ENCODE results near the gene CARHSP1.

DNA sequence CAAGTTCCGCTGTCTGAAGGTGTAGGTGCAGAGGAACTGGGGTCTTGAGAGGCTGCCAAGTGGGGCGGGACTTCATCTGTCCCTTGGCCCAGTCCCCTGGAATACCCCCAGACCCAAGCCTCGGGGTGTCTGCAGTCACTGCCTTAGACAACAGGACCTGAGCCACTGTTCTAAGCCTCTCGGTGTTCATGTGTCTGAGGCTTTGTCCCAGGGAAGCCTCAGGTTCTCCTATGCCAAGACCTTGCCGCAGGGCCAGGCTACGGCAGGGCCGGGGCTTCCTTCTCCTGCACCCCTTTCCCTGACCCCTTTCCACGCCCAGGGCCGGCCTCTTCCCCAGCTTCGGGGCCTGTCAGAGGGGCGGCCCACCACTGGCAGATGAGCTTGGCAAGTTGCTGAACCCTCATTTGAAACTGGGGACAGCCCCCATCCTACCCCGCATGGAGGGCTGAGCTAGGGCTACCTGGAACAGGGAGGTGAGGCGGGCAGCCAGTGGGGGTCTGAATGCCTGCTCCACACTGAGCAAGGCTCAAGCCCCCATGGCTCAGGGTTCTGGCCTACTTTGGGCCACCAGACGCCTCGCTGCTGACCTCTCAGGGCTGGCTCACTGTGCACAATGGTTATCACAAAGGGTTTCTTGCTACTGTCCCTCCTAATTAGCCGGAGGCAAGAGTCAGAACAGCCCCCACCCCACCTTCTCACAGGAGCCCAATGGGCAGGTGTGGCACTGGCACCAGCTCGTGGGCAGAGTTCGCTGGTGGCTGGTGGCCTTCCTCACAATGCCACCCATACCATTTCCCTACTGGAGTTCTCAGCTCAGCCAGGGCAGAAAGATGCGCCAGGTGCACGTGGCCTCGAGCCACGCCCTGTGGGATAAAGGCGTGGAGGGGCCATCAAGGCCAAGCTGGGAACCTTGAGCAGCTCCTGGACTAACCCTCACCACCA is 20.4 kb upstream of the CARHSP1 start:
- TF ChIP-seq POLR2AphosphoS5 (IDR thresholded peaks at IDR 0.05; ENCODE audit: low read depth, low read length) (0 out of 2 replicates have a peak, but pooled peaks have one; percentile 16), SP1 (IDR thresholded peaks at IDR 0.05; ENCODE audit: low read depth, low read length) (no peak), GABPA (IDR thresholded peaks at IDR 0.05; ENCODE audit: borderline replicate concordance, insufficient read depth, low read length) (no peak), CREB1 (IDR thresholded peaks at IDR 0.05) (no peak), EZH2 (IDR thresholded peaks at IDR 0.05; ENCODE audit: low read depth, low read length, severe bottlenecking) (no peak), EP300 (IDR thresholded peaks at IDR 0.05; ENCODE audit: borderline replicate concordance in 1 of 2, low read depth in 2 of 2, low read length in 2 of 2) (no peak), CHD2 (IDR thresholded peaks at IDR 0.05; ENCODE audit: low read length) (no peak), CEBPB (IDR thresholded peaks at IDR 0.05; ENCODE audit: low read depth, low read length) (no peak), RBBP5 (IDR thresholded peaks at IDR 0.05; ENCODE audit: borderline replicate concordance, low read depth, low read length) (no peak), RXRA (IDR thresholded peaks at IDR 0.05; ENCODE audit: insufficient read depth, low read depth, low read length) (no peak), POLR2A (IDR thresholded peaks at IDR 0.05; ENCODE audit: control extremely low read depth in 1 of 2, low read depth in 2 of 2, low read length in 2 of 2) (no peak), BACH1 (IDR thresholded peaks at IDR 0.05; ENCODE audit: low read length) (no peak), FOSL1 (IDR thresholded peaks at IDR 0.05; ENCODE audit: insufficient read depth, low read depth, low read length) (no peak)
- TF ChIP-seq, protein P1, sequence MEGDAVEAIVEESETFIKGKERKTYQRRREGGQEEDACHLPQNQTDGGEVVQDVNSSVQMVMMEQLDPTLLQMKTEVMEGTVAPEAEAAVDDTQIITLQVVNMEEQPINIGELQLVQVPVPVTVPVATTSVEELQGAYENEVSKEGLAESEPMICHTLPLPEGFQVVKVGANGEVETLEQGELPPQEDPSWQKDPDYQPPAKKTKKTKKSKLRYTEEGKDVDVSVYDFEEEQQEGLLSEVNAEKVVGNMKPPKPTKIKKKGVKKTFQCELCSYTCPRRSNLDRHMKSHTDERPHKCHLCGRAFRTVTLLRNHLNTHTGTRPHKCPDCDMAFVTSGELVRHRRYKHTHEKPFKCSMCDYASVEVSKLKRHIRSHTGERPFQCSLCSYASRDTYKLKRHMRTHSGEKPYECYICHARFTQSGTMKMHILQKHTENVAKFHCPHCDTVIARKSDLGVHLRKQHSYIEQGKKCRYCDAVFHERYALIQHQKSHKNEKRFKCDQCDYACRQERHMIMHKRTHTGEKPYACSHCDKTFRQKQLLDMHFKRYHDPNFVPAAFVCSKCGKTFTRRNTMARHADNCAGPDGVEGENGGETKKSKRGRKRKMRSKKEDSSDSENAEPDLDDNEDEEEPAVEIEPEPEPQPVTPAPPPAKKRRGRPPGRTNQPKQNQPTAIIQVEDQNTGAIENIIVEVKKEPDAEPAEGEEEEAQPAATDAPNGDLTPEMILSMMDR (IDR thresholded peaks at IDR 0.05; ENCODE audit: control extremely low read depth in 1 of 3, insufficient read depth in 1 of 3, low read depth in 1 of 3, low read length in 3 of 3): no peak
